Stomach (tissue), 9 donors: Measurements from ENCODE around the gene SIK1. TPM values are rescaled to one million over a fixed set of nuclear protein-coding genes. Genes with fewer than 3 reads are reported as not detected.

Experiments
- DNase-seq, 2 donors: peaks; one replicate each; pipeline versions ENCODE4 v3.0.0 to v3.0.0-alpha.2; 2013 to 2019
- H3K27ac ChIP-seq, 5 donors: fragments of 200-600 bp in 4 of 5; sonication (generic) in 4 of 5; one replicate each; pipeline ENCODE4 v1.5.1; 2013 to 2019; ENCODE audit warnings: mild to moderate bottlenecking in 1 of 5, moderate library complexity in 1 of 5
- H3K27me3 ChIP-seq, 3 donors: fragments of 200-600 bp; sonication (generic); one replicate each; pipeline ENCODE4 v1.5.1; 2017 to 2019; ENCODE audit warnings: mixed run types in 1 of 3
- H3K36me3 ChIP-seq, 4 donors: fragments of 200-600 bp; sonication (generic); 1 replicate in 3 of 4; 2 replicates in 1 of 4; pipeline ENCODE4 v1.5.1; 2016 to 2019
- H3K4me1 ChIP-seq, 4 donors: fragments of 200-600 bp; sonication (generic); one replicate each; pipeline ENCODE4 v1.5.1; 2016 to 2019
- H3K4me3 ChIP-seq, 4 donors: fragments of 200-600 bp; sonication (generic) in 3 of 4; one replicate each; pipeline ENCODE4 v1.5.1; 2016 to 2019; ENCODE audit warnings: mild to moderate bottlenecking in 1 of 4
- H3K9me3 ChIP-seq, 4 donors: fragments of 200-600 bp; sonication (generic); one replicate each; pipeline ENCODE4 v1.5.1; 2016 to 2019
- EP300 ChIP-seq: sonication (generic); formaldehyde crosslinking; IDR thresholded peaks from one replicate; pipeline ENCODE4 v1.6.1; 2017; ENCODE audit warnings: antibody characterized with exemption
- POLR2A ChIP-seq, 4 donors: fragments of 450-650 bp; IDR thresholded peaks; one replicate each; pipeline ENCODE4 v1.6.1; 2016; ENCODE audit warnings: antibody characterized with exemption in 4 of 4, control low read depth in 2 of 4, mild to moderate bottlenecking in 1 of 4, moderate library complexity in 1 of 4
- POLR2AphosphoS5 ChIP-seq, 3 donors: sonication (generic); formaldehyde crosslinking; IDR thresholded peaks; one replicate each; pipeline ENCODE4 v1.6.1; 2016; ENCODE audit warnings: antibody characterized with exemption in 3 of 3
- WGBS, 5 donors: extraction: QIAGEN DNeasy Blood & Tissue Kit in 3 of 5; methylation state at CpG; one replicate each; pipeline versions ENCODE4 v1.1.5 to v1.1.7; 2013 to 2018; 5-methylcytosine and 5-hydroxymethylcytosine counted together
- intact Hi-C: fragments of 100-400 bp; cut with DNase I; formaldehyde crosslinking; loops from one replicate; pipeline ENCODE4 v1.15.1; 2023; ENCODE audit warnings: low total_unique reads
- polyA plus RNA-seq, 3 donors: library from polyadenylated mRNA; stranded (reverse); fragments of 200-250 nt; gene quantifications; one replicate each; pipeline ENCODE4 v1.2.3, GENCODE V29; 2013
- total RNA-seq, 5 donors: library from RNA; depleted of rRNA; stranded (reverse); fragments of >200 nt; gene quantifications; one replicate each; pipeline versions ENCODE4 v1.1.0 to v1.2.3, GENCODE V29; 2014 to 2016
- TF ChIP-seq, protein P1 (sequence below), 7 experiments: fragments of 450-650 bp in 4 of 7; fragments of 200-600 bp in 3 of 7; sonication (generic) in 3 of 7; IDR thresholded peaks; one replicate each; pipeline ENCODE4 v1.5.1; 2016 to 2019; ENCODE audit warnings: antibody characterized with exemption in 7 of 7, control low read depth in 2 of 7, mild to moderate bottlenecking in 1 of 7
- donor health status: healthy with polysubstance abuse.
- donor health status: Bipolar disorder and iron deficiency.
- donor health status: healthy.

The SIK1 gene
- total and polyA plus RNA-seq, 8 donors = 0.43 to 93.4 (median 16.9) TPM

DNA sequence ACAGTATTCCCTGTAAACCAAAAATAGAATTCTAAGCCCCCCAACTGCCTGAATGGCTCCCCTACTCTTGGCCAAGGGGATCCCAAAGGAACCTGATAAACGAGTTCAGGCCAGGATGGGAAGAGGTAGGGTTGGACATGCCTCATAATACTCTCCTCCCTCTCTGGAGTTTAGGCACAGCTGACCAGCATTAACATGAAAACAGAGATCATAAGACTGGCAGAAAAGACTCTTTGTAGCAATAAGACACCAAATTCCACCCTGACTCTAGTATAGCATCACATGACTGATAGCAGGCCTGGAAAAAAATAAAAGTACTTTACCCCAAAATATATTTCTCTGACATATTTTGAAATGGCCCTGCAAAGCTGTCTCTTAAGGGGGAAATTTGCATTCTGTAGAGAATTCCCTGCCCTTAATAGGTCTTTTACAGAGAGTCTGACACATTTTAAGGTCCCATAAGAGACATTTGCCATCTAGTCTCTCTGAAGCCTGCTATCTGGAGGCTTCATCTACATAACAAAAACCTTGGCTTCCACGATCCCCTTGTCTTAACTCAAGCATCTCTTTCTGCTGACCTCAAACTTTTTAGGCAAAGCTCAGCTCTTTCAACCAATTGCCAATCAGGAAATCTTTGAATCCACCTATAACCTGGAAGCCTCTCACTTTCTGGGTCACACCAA is 55.9 kb downstream of the SIK1 start:
- no peak for DNase-seq
- WGBS, 5 donors = 59 to 83% (median 68%) methylated on average over 2 of the region's 2 CpGs
- H3K27ac ChIP-seq = no peak overlapping the region

DNA sequence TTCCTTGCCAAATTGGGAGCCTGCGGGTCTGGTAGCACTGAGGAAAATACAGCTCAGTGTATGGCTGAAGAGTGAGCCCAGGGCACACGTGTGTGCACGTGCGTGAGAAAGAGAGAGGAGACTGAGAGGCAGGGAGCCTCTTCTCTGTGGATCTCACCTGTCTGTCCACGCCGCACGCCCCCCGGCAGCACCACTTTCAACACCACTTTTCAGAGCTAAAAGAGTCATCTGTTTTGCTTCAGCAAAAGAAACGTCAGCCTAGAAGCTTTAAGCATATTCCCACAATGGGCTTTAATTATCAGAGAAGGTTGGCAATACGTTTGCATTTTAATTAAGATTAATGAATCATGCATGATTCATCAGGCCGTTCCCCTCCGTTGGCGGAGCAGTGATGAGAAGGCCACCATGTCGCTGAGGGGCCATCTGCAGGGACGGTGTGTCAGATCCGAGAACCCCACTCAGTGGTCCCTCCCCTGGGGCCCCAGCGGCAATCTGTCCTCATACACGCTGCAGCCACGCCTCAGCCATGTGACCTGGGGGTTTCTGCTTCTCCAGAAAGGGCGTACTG is 56.8 kb downstream of the SIK1 start:
- no peak for TF ChIP-seq EP300
- TF ChIP-seq POLR2AphosphoS5 (IDR thresholded peaks at IDR 0.05) = no peak
- no peak for TF ChIP-seq POLR2A (IDR thresholded peaks at IDR 0.05)
- TF ChIP-seq, protein P1, sequence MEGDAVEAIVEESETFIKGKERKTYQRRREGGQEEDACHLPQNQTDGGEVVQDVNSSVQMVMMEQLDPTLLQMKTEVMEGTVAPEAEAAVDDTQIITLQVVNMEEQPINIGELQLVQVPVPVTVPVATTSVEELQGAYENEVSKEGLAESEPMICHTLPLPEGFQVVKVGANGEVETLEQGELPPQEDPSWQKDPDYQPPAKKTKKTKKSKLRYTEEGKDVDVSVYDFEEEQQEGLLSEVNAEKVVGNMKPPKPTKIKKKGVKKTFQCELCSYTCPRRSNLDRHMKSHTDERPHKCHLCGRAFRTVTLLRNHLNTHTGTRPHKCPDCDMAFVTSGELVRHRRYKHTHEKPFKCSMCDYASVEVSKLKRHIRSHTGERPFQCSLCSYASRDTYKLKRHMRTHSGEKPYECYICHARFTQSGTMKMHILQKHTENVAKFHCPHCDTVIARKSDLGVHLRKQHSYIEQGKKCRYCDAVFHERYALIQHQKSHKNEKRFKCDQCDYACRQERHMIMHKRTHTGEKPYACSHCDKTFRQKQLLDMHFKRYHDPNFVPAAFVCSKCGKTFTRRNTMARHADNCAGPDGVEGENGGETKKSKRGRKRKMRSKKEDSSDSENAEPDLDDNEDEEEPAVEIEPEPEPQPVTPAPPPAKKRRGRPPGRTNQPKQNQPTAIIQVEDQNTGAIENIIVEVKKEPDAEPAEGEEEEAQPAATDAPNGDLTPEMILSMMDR (IDR thresholded peaks at IDR 0.05) = no peak
- intact Hi-C loops = no loop called here
- Histone ChIP-seq H3K27me3 (no peaks in the 10 kb centered on the region), H3K9me3 (no peaks in the 10 kb centered on the region), H3K36me3 (no peaks in the 10 kb centered on the region), H3K4me1 (no peaks in the 10 kb centered on the region), H3K4me3 (no peak overlapping the region), H3K27ac (no peak overlapping the region)
- DNase-seq = peak in 1 of 2 donors; percentile 48
- WGBS, 5 donors = 75 to 89% (median 79%) methylated on average over 20 of the region's 20 CpGs

More for the DNA sequence above, 55.9 kb downstream of the SIK1 start:
- Histone ChIP-seq H3K4me3 (no peak overlapping the region), H3K4me1 (no peaks in the 10 kb centered on the region), H3K9me3 (no peaks in the 10 kb centered on the region), H3K36me3 (no peaks in the 10 kb centered on the region), H3K27me3 (no peaks in the 10 kb centered on the region)
- intact Hi-C loops = no loop called here
- no peak for TF ChIP-seq POLR2A (IDR thresholded peaks at IDR 0.05)
- no peak for TF ChIP-seq POLR2AphosphoS5 (IDR thresholded peaks at IDR 0.05)
- TF ChIP-seq, protein P1 (IDR thresholded peaks at IDR 0.05) = no peak
- no peak for TF ChIP-seq EP300

DNA sequence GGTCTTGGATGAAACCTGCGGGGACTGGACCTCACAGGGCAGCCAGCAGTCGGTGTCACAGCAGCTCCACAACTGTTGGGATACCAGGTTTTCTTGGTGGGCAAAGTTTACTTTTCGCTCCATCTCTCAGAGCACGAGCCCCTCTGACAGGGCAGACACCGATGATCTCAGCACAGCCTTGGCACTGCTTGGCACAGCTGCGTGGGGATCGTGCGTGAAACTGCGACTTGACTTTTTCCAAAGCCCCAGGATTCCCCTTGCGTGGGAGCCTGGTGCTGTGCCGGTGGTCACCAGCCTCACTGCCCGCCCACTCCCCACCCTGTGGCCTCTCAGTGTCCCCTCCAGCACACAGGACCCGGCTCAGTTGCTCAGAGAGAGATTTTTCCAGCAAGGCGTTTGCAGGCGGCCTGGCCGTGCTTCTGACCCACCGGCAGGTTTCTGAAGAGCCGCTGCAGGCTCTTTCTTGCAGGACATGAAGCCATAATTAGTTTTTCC is 57.3 kb downstream of the SIK1 start:
- H3K36me3 ChIP-seq = no peaks in the 10 kb centered on the region
- 80 to 91% (median 84%) methylated on average over 8 to 18 of the region's 18 CpGs for WGBS, 5 donors
- no peak overlapping the region for H3K27ac ChIP-seq
- DNase-seq = no peak
- no peak overlapping the region for H3K4me3 ChIP-seq
- no peaks in the 10 kb centered on the region for H3K9me3 ChIP-seq
- H3K4me1 ChIP-seq = no peaks in the 10 kb centered on the region
- intact Hi-C loops = no loop called here
- H3K27me3 ChIP-seq = no peaks in the 10 kb centered on the region
- TF ChIP-seq POLR2A (IDR thresholded peaks at IDR 0.05) (no peak), EP300 (no peak), POLR2AphosphoS5 (IDR thresholded peaks at IDR 0.05) (no peak)
- TF ChIP-seq, protein P1 (IDR thresholded peaks at IDR 0.05) = no peak

DNA sequence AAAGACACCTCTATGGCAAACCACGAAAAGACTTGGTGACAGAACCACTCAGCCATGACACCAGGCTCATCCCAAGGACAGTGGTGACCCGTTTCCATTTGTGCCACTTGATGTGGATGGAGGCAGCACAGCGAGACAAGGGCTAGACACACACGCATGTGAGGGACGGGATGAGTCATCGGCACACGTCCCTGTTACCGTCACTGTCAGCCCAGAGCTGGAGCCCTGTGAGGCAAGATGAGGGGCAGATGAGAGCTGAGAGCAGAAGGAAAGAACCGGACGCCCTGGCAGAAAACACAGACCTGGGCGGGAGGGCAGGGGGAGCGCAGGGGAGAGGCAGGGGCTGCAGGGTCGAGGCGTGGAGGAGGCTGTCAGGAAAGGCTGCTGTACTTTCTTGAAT is 57.8 kb downstream of the SIK1 start:
- Histone ChIP-seq H3K4me1 (no peaks in the 10 kb centered on the region), H3K27me3 (no peaks in the 10 kb centered on the region), H3K4me3 (no peak overlapping the region), H3K9me3 (no peaks in the 10 kb centered on the region), H3K27ac (no peak overlapping the region), H3K36me3 (no peaks in the 10 kb centered on the region)
- intact Hi-C loops = no loop called here
- no peak for DNase-seq
- 66 to 81% (median 66%) methylated on average over 14 of the region's 14 CpGs for WGBS, 5 donors
- no peak for TF ChIP-seq POLR2A (IDR thresholded peaks at IDR 0.05)
- no peak for TF ChIP-seq POLR2AphosphoS5 (IDR thresholded peaks at IDR 0.05)
- TF ChIP-seq, protein P1 (IDR thresholded peaks at IDR 0.05) = no peak
- TF ChIP-seq EP300 = no peak
